ENCODE measurements around the gene PLCG2. TPM values are rescaled to one million over a fixed set of nuclear protein-coding genes. Genes with fewer than 3 reads are reported as not detected.
"Not testable (repeated sequence)": the region's sequence is repeated elsewhere in the genome, so short reads cannot be mapped to it uniquely, and the experiment has no call there.

PLCG2 gene
- total RNA-seq, 1 donor = 31.9 TPM

GRCh38 chr16:81795193-81795592 lies 16.1 kb downstream of the PLCG2 start:
- H3K9me3 ChIP-seq (ENCODE audit: low read depth, low read length) = no peaks in the 10 kb centered on the region
- H3K4me3 ChIP-seq (ENCODE audit: low read length) = no peak overlapping the region
- H3K27me3 ChIP-seq (ENCODE audit: insufficient read depth, low read length) = no peaks in the 10 kb centered on the region
- H3K4me1 ChIP-seq (ENCODE audit: insufficient read depth, low read length) = peaks cover 58% of the 10 kb centered on the region

GRCh38 chr16:81796035-81796434 lies 16.9 kb downstream of the PLCG2 start:
- H3K4me3 ChIP-seq (ENCODE audit: low read length) = no peak overlapping the region
- H3K4me1 ChIP-seq (ENCODE audit: insufficient read depth, low read length) = peaks cover 56% of the 10 kb centered on the region
- no peaks in the 10 kb centered on the region for H3K9me3 ChIP-seq (ENCODE audit: low read depth, low read length)
- H3K27me3 ChIP-seq (ENCODE audit: insufficient read depth, low read length) = no peaks in the 10 kb centered on the region

- Histone ChIP-seq H3K9me3 (ENCODE audit: low read depth, low read length) (no peaks in the 10 kb centered on the region), H3K4me3 (ENCODE audit: low read length) (no peak overlapping the region), H3K27me3 (ENCODE audit: insufficient read depth, low read length) (no peaks in the 10 kb centered on the region), H3K4me1 (ENCODE audit: insufficient read depth, low read length) (peaks cover 54% of the 10 kb centered on the region)
Measured at GRCh38 chr16:81796583-81797346, 17.7 kb downstream of the PLCG2 start.

- peaks cover 56% of the 10 kb centered on the region for H3K4me1 ChIP-seq (ENCODE audit: insufficient read depth, low read length)
- H3K9me3 ChIP-seq (ENCODE audit: low read depth, low read length) = no peaks in the 10 kb centered on the region
- H3K4me3 ChIP-seq (ENCODE audit: low read length) = no peak overlapping the region
- H3K27me3 ChIP-seq (ENCODE audit: insufficient read depth, low read length) = no peaks in the 10 kb centered on the region
Measured at GRCh38 chr16:81797443-81797842, 18.4 kb downstream of the PLCG2 start.

GRCh38 chr16:81798311-81799137 lies 19.4 kb downstream of the PLCG2 start:
- no peak overlapping the region for H3K4me3 ChIP-seq (ENCODE audit: low read length)
- peaks cover 59% of the 10 kb centered on the region for H3K4me1 ChIP-seq (ENCODE audit: insufficient read depth, low read length)
- H3K9me3 ChIP-seq (ENCODE audit: low read depth, low read length) = no peaks in the 10 kb centered on the region
- H3K27me3 ChIP-seq (ENCODE audit: insufficient read depth, low read length) = no peaks in the 10 kb centered on the region

GRCh38 chr16:81799138-81799504 lies 20.0 kb downstream of the PLCG2 start:
- Histone ChIP-seq H3K27me3 (ENCODE audit: insufficient read depth, low read length) (no peaks in the 10 kb centered on the region), H3K9me3 (ENCODE audit: low read depth, low read length) (no peaks in the 10 kb centered on the region), H3K4me3 (ENCODE audit: low read length) (no peak overlapping the region), H3K4me1 (ENCODE audit: insufficient read depth, low read length) (peaks cover 65% of the 10 kb centered on the region)

- not testable (repeated sequence) for H3K27me3 ChIP-seq (ENCODE audit: insufficient read depth, low read length); H3K4me3 ChIP-seq (ENCODE audit: low read length); H3K9me3 ChIP-seq (ENCODE audit: low read depth, low read length)
- H3K4me1 ChIP-seq (ENCODE audit: insufficient read depth, low read length) = peaks cover 74% of the 10 kb centered on the region
Measured at GRCh38 chr16:81801724-81802123, 22.6 kb downstream of the PLCG2 start.

- no peaks in the 10 kb centered on the region for H3K27me3 ChIP-seq (ENCODE audit: insufficient read depth, low read length)
- H3K4me1 ChIP-seq (ENCODE audit: insufficient read depth, low read length) = peaks cover 73% of the 10 kb centered on the region
- H3K9me3 ChIP-seq (ENCODE audit: low read depth, low read length) = no peaks in the 10 kb centered on the region
- no peak overlapping the region for H3K4me3 ChIP-seq (ENCODE audit: low read length)
Measured at GRCh38 chr16:81803332-81803731, 24.2 kb downstream of the PLCG2 start.

GRCh38 chr16:81804134-81804610 lies 25.1 kb downstream of the PLCG2 start:
- no peaks in the 10 kb centered on the region for H3K27me3 ChIP-seq (ENCODE audit: insufficient read depth, low read length)
- no peaks in the 10 kb centered on the region for H3K9me3 ChIP-seq (ENCODE audit: low read depth, low read length)
- peaks cover 72% of the 10 kb centered on the region for H3K4me1 ChIP-seq (ENCODE audit: insufficient read depth, low read length)
- no peak overlapping the region for H3K4me3 ChIP-seq (ENCODE audit: low read length)

- Histone ChIP-seq H3K9me3 (ENCODE audit: low read depth, low read length) (no peaks in the 10 kb centered on the region), H3K4me1 (ENCODE audit: insufficient read depth, low read length) (peaks cover 79% of the 10 kb centered on the region), H3K4me3 (ENCODE audit: low read length) (no peak overlapping the region), H3K27me3 (ENCODE audit: insufficient read depth, low read length) (no peaks in the 10 kb centered on the region)
Measured at GRCh38 chr16:81806696-81807095, 27.6 kb downstream of the PLCG2 start.

GRCh38 chr16:81807767-81808358 lies 28.8 kb downstream of the PLCG2 start:
- Histone ChIP-seq H3K4me3 (ENCODE audit: low read length) (no peak overlapping the region), H3K4me1 (ENCODE audit: insufficient read depth, low read length) (peaks cover 74% of the 10 kb centered on the region), H3K9me3 (ENCODE audit: low read depth, low read length) (no peaks in the 10 kb centered on the region), H3K27me3 (ENCODE audit: insufficient read depth, low read length) (no peaks in the 10 kb centered on the region)

- Histone ChIP-seq H3K4me3 (ENCODE audit: low read length) (no peak overlapping the region), H3K9me3 (ENCODE audit: low read depth, low read length) (no peaks in the 10 kb centered on the region), H3K27me3 (ENCODE audit: insufficient read depth, low read length) (no peaks in the 10 kb centered on the region), H3K4me1 (ENCODE audit: insufficient read depth, low read length) (peaks cover 76% of the 10 kb centered on the region)
Measured at GRCh38 chr16:81808933-81809480, 29.9 kb downstream of the PLCG2 start.

- Histone ChIP-seq H3K27me3 (ENCODE audit: insufficient read depth, low read length) (no peaks in the 10 kb centered on the region), H3K4me3 (ENCODE audit: low read length) (no peak overlapping the region), H3K9me3 (ENCODE audit: low read depth, low read length) (no peaks in the 10 kb centered on the region), H3K4me1 (ENCODE audit: insufficient read depth, low read length) (peaks cover 76% of the 10 kb centered on the region)
Measured at GRCh38 chr16:81809567-81809966, 30.5 kb downstream of the PLCG2 start.

GRCh38 chr16:81810361-81810760 lies 31.3 kb downstream of the PLCG2 start:
- no peak overlapping the region for H3K4me3 ChIP-seq (ENCODE audit: low read length)
- H3K4me1 ChIP-seq (ENCODE audit: insufficient read depth, low read length) = peaks cover 76% of the 10 kb centered on the region
- no peaks in the 10 kb centered on the region for H3K9me3 ChIP-seq (ENCODE audit: low read depth, low read length)
- no peaks in the 10 kb centered on the region for H3K27me3 ChIP-seq (ENCODE audit: insufficient read depth, low read length)
